Esophagus squamous epithelium (tissue), 4 donors: ENCODE data around the gene NADSYN1.

Experiments
- POLR2A ChIP-seq, 4 donors: fragments of 450-650 bp; IDR thresholded peaks; one replicate each; pipeline ENCODE4 v1.6.1; 2017; ENCODE audit warnings: antibody characterized with exemption in 4 of 4, mild to moderate bottlenecking in 4 of 4, moderate library complexity in 3 of 4
- TF ChIP-seq, protein P1 (sequence below), 6 experiments: fragments of 450-650 bp in 4 of 6; fragments of 200-600 bp in 2 of 6; sonication (generic) in 2 of 6; IDR thresholded peaks; one replicate each; pipeline ENCODE4 v1.5.1; 2016 to 2019; ENCODE audit warnings: antibody characterized with exemption in 6 of 6, mild to moderate bottlenecking in 4 of 6, moderate library complexity in 4 of 6

GRCh38 chr11:71496421-71496820 is 43.4 kb downstream of the NADSYN1 start:
- TF ChIP-seq, protein P1, sequence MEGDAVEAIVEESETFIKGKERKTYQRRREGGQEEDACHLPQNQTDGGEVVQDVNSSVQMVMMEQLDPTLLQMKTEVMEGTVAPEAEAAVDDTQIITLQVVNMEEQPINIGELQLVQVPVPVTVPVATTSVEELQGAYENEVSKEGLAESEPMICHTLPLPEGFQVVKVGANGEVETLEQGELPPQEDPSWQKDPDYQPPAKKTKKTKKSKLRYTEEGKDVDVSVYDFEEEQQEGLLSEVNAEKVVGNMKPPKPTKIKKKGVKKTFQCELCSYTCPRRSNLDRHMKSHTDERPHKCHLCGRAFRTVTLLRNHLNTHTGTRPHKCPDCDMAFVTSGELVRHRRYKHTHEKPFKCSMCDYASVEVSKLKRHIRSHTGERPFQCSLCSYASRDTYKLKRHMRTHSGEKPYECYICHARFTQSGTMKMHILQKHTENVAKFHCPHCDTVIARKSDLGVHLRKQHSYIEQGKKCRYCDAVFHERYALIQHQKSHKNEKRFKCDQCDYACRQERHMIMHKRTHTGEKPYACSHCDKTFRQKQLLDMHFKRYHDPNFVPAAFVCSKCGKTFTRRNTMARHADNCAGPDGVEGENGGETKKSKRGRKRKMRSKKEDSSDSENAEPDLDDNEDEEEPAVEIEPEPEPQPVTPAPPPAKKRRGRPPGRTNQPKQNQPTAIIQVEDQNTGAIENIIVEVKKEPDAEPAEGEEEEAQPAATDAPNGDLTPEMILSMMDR (IDR thresholded peaks at IDR 0.05) = no peak
- no peak for TF ChIP-seq POLR2A (IDR thresholded peaks at IDR 0.05)
